K562 (cell line): ENCODE data around the gene DSTYK. TPM values are rescaled to one million over a fixed set of nuclear protein-coding genes. Genes with fewer than 3 reads are reported as not detected.

ENCODE experiments used
- CBX5 ChIP-seq: IDR thresholded peaks from 2 replicates; pipeline ENCODE4 v1.6.1; 2014; ENCODE audit warnings: low read depth, borderline replicate concordance
- DEAF1 ChIP-seq: fragments of 450-650 bp; formaldehyde crosslinking; IDR thresholded peaks from 2 replicates; pipeline ENCODE4 v1.4.0; 2020; ENCODE audit warnings: mild to moderate bottlenecking, moderate library complexity
- FOXK2 ChIP-seq, 2 experiments: fragments of 450-650 bp; IDR thresholded peaks in 1 of 2; conservative IDR thresholded peaks in 1 of 2; 2 replicates each; pipeline ENCODE4 v1.6.1; 2016; ENCODE audit warnings: low read depth in 2 of 2, mild to moderate bottlenecking in 1 of 2
- HLTF ChIP-seq: fragments of 450-650 bp; IDR thresholded peaks from 2 replicates; pipeline ENCODE4 v1.6.1; 2016
- KDM1A ChIP-seq, 2 experiments: fragments of 450-650 bp; IDR thresholded peaks; 2 replicates each; pipeline ENCODE4 v1.6.1; 2016; ENCODE audit warnings: mild to moderate bottlenecking in 2 of 2
- KLF1 ChIP-seq: fragments of 450-650 bp; IDR thresholded peaks from 2 replicates; pipeline ENCODE4 v1.6.1; 2016; ENCODE audit warnings: missing genetic modification characterization, missing compliant biosample characterization
- LARP7 ChIP-seq: fragments of 450-650 bp; IDR thresholded peaks from 2 replicates; pipeline ENCODE4 v1.6.1; 2016
- MEF2D ChIP-seq: conservative IDR thresholded peaks from 2 replicates; pipeline ENCODE4 v1.6.1; 2016; ENCODE audit warnings: low read depth, missing genetic modification characterization, missing compliant biosample characterization
- NCOA1 ChIP-seq: fragments of 450-650 bp; IDR thresholded peaks from 2 replicates; pipeline ENCODE4 v1.6.1; 2016; ENCODE audit warnings: low read depth
- POLR2G ChIP-seq: fragments of 200-400 bp; formaldehyde crosslinking; IDR thresholded peaks from 2 replicates; pipeline ENCODE4 v1.6.1; 2017; ENCODE audit warnings: low read depth, mild to moderate bottlenecking, antibody characterized with exemption, low read length, moderate library complexity
- SNRNP70 ChIP-seq: fragments of 200-400 bp; formaldehyde crosslinking; optimal IDR thresholded peaks from 2 replicates; pipeline ENCODE3; 2017; ENCODE audit warnings: low read depth, low read length
- SRSF1 ChIP-seq: fragments of 200-400 bp; formaldehyde crosslinking; IDR thresholded peaks from 2 replicates; pipeline ENCODE4 v1.6.1; 2017; ENCODE audit warnings: mild to moderate bottlenecking, low read depth, low read length, moderate library complexity
- TSC22D4 ChIP-seq: fragments of 450-650 bp; IDR thresholded peaks from 2 replicates; pipeline ENCODE4 v1.6.1; 2016; ENCODE audit warnings: missing genetic modification characterization, missing biosample characterization, control low read depth
- TSHZ1 ChIP-seq: fragments of 250-450 bp; sonication (Bioruptor Pico); IDR thresholded peaks from 2 replicates; pipeline ENCODE4 v1.4.0; 2020; ENCODE audit warnings: mild to moderate bottlenecking, moderate library complexity
- ZFP36 ChIP-seq: fragments of 150-350 bp; IDR thresholded peaks from 2 replicates; pipeline ENCODE4 v1.6.1; 2018; ENCODE audit warnings: low read length, low read depth; ENCODE audit not compliant: partially characterized antibody
- ZNF197 ChIP-seq: fragments of 200-800 bp; sonication (Bioruptor generic); IDR thresholded peaks from 2 replicates; pipeline ENCODE4 v1.6.1; 2016; ENCODE audit warnings: low read depth, missing genetic modification characterization, missing compliant biosample characterization
- polyA plus RNA-seq, 8 experiments: library from polyadenylated mRNA; depleted of rRNA in 4 of 8; stranded (reverse) in 5 of 8; unstranded in 3 of 8; fragments of >200 nt; fragmentation: Nextera tagmentation in 2 of 8; fragmentation: Illumina TruSeq in 1 of 8; extraction: Ambion mirVana in 2 of 8; extraction: Trizol in 1 of 8; gene quantifications; 2 replicates each; pipeline versions ENCODE4 v1.2.1 to v1.2.3, GENCODE V29; 2011 to 2014; ENCODE audit warnings: inconsistent platforms in 1 of 8, missing spikeins in 1 of 8
- total RNA-seq, 7 experiments: library from RNA; depleted of rRNA in 6 of 7; stranded (reverse); fragments of >200 nt in 6 of 7; fragmentation: Illumina TruSeq in 2 of 7; extraction: Trizol in 2 of 7; gene quantifications; 2 replicates each; pipeline versions ENCODE4 v1.2.1 to v1.2.3, GENCODE V29; 2011 to 2021; ENCODE audit warnings: low replicate concordance in 1 of 7
- TF ChIP-seq, protein P1 (sequence below): fragments of 450-650 bp; formaldehyde crosslinking; IDR thresholded peaks from 2 replicates; pipeline ENCODE4 v1.4.0; 2020; ENCODE audit warnings: mild to moderate bottlenecking
- TF ChIP-seq, protein P2 (sequence below): fragments of 250-450 bp; sonication (Bioruptor Pico); IDR thresholded peaks from 2 replicates; pipeline ENCODE4 v1.4.0; 2020
- TF ChIP-seq, protein P3 (sequence below): IDR thresholded peaks from 2 replicates; pipeline ENCODE4 v1.6.1; 2014; ENCODE audit warnings: antibody characterized with exemption

The DSTYK gene
- total and polyA plus RNA-seq, 9 of the 15 experiments (the other 6 are each of a cell fraction or from before 2014, with no cell fraction given), result 4.2 to 7.1 (median 6.2) TPM

DNA sequence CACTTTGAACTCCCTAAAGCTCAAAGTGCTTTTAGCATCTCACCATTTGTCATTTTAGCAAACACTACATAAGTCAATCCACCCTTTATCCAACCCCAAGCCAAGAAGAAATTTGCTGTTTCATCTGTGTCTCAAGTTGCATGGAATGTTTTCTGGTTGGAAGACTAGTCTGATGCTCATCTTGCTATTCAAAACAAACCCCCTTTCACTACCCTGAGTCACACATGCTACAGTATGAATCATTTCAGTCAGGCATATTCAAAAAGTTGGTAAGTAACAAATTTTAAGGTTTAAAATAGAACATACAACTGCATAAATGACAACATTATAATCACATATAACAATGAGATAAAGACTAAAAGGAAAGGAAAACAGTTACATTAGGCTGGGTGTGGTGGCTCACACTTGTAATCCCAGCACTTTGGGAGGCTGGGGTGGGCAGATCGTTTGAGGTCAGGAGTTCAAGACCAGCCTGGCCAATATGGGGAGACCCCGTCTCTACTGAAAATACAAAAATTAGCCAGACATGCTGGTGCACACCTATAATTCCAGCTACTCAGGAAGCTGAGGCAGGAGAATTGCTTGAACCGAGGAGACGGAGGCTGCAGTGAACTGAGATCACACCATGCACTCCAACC lies 38.7 kb downstream of the DSTYK start (continued):
- TF ChIP-seq, protein P1, sequence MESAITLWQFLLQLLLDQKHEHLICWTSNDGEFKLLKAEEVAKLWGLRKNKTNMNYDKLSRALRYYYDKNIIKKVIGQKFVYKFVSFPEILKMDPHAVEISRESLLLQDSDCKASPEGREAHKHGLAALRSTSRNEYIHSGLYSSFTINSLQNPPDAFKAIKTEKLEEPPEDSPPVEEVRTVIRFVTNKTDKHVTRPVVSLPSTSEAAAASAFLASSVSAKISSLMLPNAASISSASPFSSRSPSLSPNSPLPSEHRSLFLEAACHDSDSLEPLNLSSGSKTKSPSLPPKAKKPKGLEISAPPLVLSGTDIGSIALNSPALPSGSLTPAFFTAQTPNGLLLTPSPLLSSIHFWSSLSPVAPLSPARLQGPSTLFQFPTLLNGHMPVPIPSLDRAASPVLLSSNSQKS, result no peak
- TF ChIP-seq MEF2D (tag), result peak; percentile 64
- TF ChIP-seq KDM1A (IDR thresholded peaks at IDR 0.05), result peak in 1 of 2 experiments; percentile 62; a peak in 1 of 4 replicates
- TF ChIP-seq, protein P2, sequence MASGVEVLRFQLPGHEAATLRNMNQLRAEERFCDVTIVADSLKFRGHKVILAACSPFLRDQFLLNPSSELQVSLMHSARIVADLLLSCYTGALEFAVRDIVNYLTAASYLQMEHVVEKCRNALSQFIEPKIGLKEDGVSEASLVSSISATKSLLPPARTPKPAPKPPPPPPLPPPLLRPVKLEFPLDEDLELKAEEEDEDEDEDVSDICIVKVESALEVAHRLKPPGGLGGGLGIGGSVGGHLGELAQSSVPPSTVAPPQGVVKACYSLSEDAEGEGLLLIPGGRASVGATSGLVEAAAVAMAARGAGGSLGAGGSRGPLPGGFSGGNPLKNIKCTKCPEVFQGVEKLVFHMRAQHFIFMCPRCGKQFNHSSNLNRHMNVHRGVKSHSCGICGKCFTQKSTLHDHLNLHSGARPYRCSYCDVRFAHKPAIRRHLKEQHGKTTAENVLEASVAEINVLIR, result no peak
- TF ChIP-seq, protein P3, sequence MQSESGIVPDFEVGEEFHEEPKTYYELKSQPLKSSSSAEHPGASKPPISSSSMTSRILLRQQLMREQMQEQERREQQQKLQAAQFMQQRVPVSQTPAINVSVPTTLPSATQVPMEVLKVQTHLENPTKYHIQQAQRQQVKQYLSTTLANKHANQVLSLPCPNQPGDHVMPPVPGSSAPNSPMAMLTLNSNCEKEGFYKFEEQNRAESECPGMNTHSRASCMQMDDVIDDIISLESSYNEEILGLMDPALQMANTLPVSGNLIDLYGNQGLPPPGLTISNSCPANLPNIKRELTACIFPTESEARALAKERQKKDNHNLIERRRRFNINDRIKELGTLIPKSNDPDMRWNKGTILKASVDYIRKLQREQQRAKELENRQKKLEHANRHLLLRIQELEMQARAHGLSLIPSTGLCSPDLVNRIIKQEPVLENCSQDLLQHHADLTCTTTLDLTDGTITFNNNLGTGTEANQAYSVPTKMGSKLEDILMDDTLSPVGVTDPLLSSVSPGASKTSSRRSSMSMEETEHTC, result no peak
- no peak for TF ChIP-seq SRSF1
- TF ChIP-seq TSHZ1 (CRISPR knock-in tag), result no peak
- no peak for TF ChIP-seq TSC22D4 (tag)
- no peak for TF ChIP-seq FOXK2 (conservative IDR thresholded peaks at IDR 0.05 in 1 of 2, IDR thresholded peaks at IDR 0.05 in 1 of 2; ENCODE audit: low read depth in 2 of 2)
- no peak for TF ChIP-seq NCOA1
- TF ChIP-seq ZNF197, result no peak
- TF ChIP-seq KLF1, result 0 out of 2 replicates have a peak, but pooled peaks have one; percentile 27
- TF ChIP-seq CBX5, result no peak
- no peak for TF ChIP-seq SNRNP70
- no peak for TF ChIP-seq HLTF
- TF ChIP-seq LARP7, result no peak
- TF ChIP-seq DEAF1 (CRISPR knock-in tag), result no peak
- no peak for TF ChIP-seq ZFP36
- no peak for TF ChIP-seq POLR2G
